Right lobe of liver (tissue), 6 donors: Measurements from ENCODE around the gene DLX3. TPM values are rescaled to one million over a fixed set of nuclear protein-coding genes. Genes with fewer than 3 reads are reported as not detected.
A peak's percentile ranks its signal among the peaks of the same experiment; 100 is the strongest.

Experiments used
- ATAC-seq, 4 donors: fragments of 200-7000 bp; cut with Tn5 transposase; one replicate each; pipeline ENCODE4 v1.9.1; 2020; ENCODE audit warnings: mild to moderate bottlenecking in 4 of 4, moderate library complexity in 4 of 4
- DNase-seq, 3 donors: peaks; one replicate each; pipeline ENCODE4 v3.0.0-alpha.2; 2020
- H3K27ac ChIP-seq, 3 donors: fragments of 200-600 bp; one replicate each; pipeline ENCODE4 v1.8.0; 2022
- H3K27me3 ChIP-seq, 2 donors: fragments of 200-600 bp; one replicate each; pipeline ENCODE4 v1.8.0; 2022
- H3K36me3 ChIP-seq, 4 donors: fragments of 200-600 bp; sonication (generic) in 1 of 4; one replicate each; pipeline versions ENCODE4 v1.5.1 to v1.8.0; 2017 to 2022; ENCODE audit warnings: control low read depth in 1 of 4
- H3K4me1 ChIP-seq, 4 donors: fragments of 200-600 bp; sonication (generic) in 1 of 4; one replicate each; pipeline versions ENCODE4 v1.5.1 to v1.8.0; 2017 to 2022; ENCODE audit warnings: control low read depth in 1 of 4
- H3K4me3 ChIP-seq, 3 donors: fragments of 200-600 bp; one replicate each; pipeline ENCODE4 v1.8.0; 2022
- H3K9me3 ChIP-seq, 4 donors: fragments of 200-600 bp; sonication (generic) in 1 of 4; one replicate each; pipeline versions ENCODE4 v1.5.1 to v1.8.0; 2017 to 2022; ENCODE audit warnings: control low read depth in 1 of 4
- POLR2A ChIP-seq: fragments of 450-650 bp; IDR thresholded peaks from one replicate; pipeline ENCODE4 v1.6.1; 2017; ENCODE audit warnings: antibody characterized with exemption, mild to moderate bottlenecking
- WGBS: methylation state at CpG from one replicate; pipeline ENCODE4 v1.1.6; 2018; ENCODE audit warnings: low coverage, low lambda C conversion rate; ENCODE audit not compliant: insufficient coverage; ENCODE audit errors: missing lambda C conversion rate; 5-methylcytosine and 5-hydroxymethylcytosine counted together
- intact Hi-C, 2 donors: fragments of 100-400 bp; cut with DNase I; formaldehyde crosslinking; loops; one replicate each; pipeline versions ENCODE4 v1.11.2 to v1.14.1; 2022
- total RNA-seq, 6 experiments: library from RNA; depleted of rRNA in 2 of 6; stranded (reverse); fragments of >200 nt in 2 of 6; fragmentation: NEBNext Ultra II Directional in 3 of 6; extraction: Animal tissue kit (Norgen Biotek cat#: 25700) in 3 of 6; gene quantifications; one replicate each; pipeline versions ENCODE4 v1.1.0 to v1.2.4, GENCODE V29; 2016 to 2023
- TF ChIP-seq, protein P1 (sequence below), 4 donors: fragments of 200-600 bp in 3 of 4; fragments of 450-650 bp in 1 of 4; IDR thresholded peaks; one replicate each; pipeline versions ENCODE4 v1.5.1 to v1.8.0; 2016 to 2022; ENCODE audit warnings: antibody characterized with exemption in 4 of 4, mild to moderate bottlenecking in 2 of 4
- donor health status: DM: no; HTN: yes; CAD: no.
- donor health status: DM: no; HTN: no; CAD: no.
- donor health status: DM: no; HTN: no; CAD: no.
- donor health status: DM: no; HTN: yes; CAD: no.
- donor health status: DM: no; HTN: yes; CAD: no.

Gene DLX3
- total RNA-seq, 6 experiments from 2014 or later: not detected

DNA sequence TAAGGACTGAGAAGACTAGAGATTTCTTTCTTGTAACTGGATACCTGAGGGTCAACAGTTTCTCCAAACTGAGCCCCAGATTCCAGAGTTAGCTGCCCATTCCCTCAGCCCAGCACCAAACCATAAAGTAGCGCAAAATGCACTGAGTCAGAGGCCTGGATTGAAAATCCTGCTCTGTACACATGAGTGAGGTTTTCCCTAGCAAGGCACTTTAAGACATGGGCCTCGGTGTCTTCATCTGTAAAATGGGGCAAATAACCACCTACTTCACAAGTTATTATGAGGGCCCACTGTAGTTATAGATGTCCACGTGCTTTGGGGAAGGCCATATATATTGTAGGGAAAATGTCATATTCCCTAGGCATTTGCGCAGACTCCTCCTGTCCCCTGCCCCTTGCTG lies 36.3 kb downstream of the DLX3 start:
- no peak for ATAC-seq
- TF ChIP-seq, protein P1, sequence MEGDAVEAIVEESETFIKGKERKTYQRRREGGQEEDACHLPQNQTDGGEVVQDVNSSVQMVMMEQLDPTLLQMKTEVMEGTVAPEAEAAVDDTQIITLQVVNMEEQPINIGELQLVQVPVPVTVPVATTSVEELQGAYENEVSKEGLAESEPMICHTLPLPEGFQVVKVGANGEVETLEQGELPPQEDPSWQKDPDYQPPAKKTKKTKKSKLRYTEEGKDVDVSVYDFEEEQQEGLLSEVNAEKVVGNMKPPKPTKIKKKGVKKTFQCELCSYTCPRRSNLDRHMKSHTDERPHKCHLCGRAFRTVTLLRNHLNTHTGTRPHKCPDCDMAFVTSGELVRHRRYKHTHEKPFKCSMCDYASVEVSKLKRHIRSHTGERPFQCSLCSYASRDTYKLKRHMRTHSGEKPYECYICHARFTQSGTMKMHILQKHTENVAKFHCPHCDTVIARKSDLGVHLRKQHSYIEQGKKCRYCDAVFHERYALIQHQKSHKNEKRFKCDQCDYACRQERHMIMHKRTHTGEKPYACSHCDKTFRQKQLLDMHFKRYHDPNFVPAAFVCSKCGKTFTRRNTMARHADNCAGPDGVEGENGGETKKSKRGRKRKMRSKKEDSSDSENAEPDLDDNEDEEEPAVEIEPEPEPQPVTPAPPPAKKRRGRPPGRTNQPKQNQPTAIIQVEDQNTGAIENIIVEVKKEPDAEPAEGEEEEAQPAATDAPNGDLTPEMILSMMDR (IDR thresholded peaks at IDR 0.05): no peak
- no peak for TF ChIP-seq POLR2A

DNA sequence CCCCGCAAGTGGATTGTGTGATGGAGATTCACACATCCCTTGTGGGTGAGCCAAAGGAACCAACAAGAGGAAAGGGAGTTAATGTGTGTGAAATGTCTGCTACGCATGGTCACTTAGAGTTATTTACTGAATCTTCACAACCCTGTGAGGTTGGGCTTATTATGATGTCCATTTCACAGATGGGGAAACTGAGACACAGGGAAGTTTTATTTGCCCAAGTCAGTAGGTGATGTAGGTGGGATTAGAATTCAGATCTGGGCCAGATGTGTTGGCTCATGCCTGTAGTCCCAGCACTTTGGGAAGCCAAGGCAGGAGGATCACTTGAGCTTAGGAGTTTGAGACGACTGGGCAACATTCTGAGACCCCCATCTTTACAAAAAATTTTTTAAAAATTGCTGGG lies 37.7 kb downstream of the DLX3 start:
- Histone ChIP-seq H3K27me3 (no peaks in the 10 kb centered on the region), H3K4me3 (no peak overlapping the region), H3K27ac (no peak overlapping the region), H3K36me3 (no peaks in the 10 kb centered on the region), H3K9me3 (no peaks in the 10 kb centered on the region), H3K4me1 (no peaks in the 10 kb centered on the region)
- DNase-seq (no peak), ATAC-seq (no peak)
- intact Hi-C loops: no loop called here
- WGBS: 66% methylated on average over 3 of the region's 3 CpGs
- no peak for TF ChIP-seq POLR2A

More for the DNA sequence above, 36.3 kb downstream of the DLX3 start:
- H3K9me3 ChIP-seq: no peaks in the 10 kb centered on the region
- WGBS: 89% methylated on average over 3 of the region's 4 CpGs
- no peak overlapping the region for H3K4me3 ChIP-seq
- H3K27me3 ChIP-seq: peaks cover 0 to 8% of the 10 kb centered on the region in 2 donors
- no peaks in the 10 kb centered on the region for H3K36me3 ChIP-seq
- H3K27ac ChIP-seq: no peak overlapping the region
- no peaks in the 10 kb centered on the region for H3K4me1 ChIP-seq
- DNase-seq: no peak
- intact Hi-C loops: no loop called here

DNA sequence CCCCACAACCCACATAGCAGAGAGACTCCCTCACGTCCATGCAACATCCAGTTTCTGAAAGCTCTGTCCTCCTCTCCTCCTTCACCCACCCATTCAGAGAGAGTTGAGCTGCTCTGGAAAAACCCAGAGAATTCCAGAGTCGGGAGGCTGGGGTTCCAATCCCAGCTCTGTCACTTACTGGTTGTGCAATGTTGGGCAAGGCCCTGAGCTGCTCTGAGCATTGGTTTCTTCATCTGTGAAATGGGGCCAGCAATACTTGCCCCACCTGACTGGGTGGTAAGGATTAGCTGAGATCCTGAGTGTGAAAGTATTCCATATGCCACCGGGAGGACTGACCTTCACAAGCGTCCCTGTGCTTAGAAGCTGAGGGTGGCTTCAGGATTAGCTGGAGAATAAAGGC lies 38.2 kb downstream of the DLX3 start:
- Histone ChIP-seq H3K27me3 (no peaks in the 10 kb centered on the region), H3K27ac (no peak overlapping the region), H3K9me3 (no peaks in the 10 kb centered on the region), H3K36me3 (no peaks in the 10 kb centered on the region), H3K4me3 (no peak overlapping the region), H3K4me1 (no peaks in the 10 kb centered on the region)
- ATAC-seq (no peak), DNase-seq (no peak)
- intact Hi-C loops: no loop called here
- 60% methylated on average over 2 of the region's 4 CpGs for WGBS
- no peak for TF ChIP-seq POLR2A
- TF ChIP-seq, protein P1 (IDR thresholded peaks at IDR 0.05): no peak

DNA sequence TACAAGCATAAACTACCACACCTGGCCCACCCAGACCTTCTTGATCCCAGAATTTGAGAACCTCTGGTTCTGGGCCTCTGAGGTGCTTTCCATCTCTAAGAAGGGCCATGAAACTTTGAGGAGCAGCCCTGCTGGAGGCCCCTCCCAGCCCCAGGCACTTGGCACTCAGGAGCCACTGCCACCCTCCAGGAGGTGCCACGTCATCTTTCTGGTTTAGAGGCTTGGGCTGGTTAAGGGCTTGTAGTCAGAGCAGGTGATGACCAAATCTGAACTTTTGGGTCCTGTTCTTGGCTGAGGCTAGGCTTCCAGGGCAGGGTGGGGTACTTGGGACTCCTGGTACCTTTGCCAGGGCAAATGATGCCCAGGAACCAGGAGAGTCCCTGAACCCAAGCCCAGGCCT lies 39.9 kb downstream of the DLX3 start:
- Histone ChIP-seq H3K4me1 (no peaks in the 10 kb centered on the region), H3K36me3 (no peaks in the 10 kb centered on the region), H3K9me3 (no peaks in the 10 kb centered on the region), H3K4me3 (no peak overlapping the region), H3K27me3 (no peaks in the 10 kb centered on the region), H3K27ac (no peak overlapping the region)
- no peak for ATAC-seq
- WGBS: 40% methylated on average over 1 of the region's 1 CpG
- no peak for DNase-seq
- intact Hi-C loops: no loop called here
- TF ChIP-seq POLR2A: no peak
- TF ChIP-seq, protein P1 (IDR thresholded peaks at IDR 0.05): no peak

- ATAC-seq: peak in 3 of 4 donors; percentile 8 to 65 (median 53)
- TF ChIP-seq, protein P1 (IDR thresholded peaks at IDR 0.05): no peak
- TF ChIP-seq POLR2A: no peak
- Histone ChIP-seq H3K27me3 (no peaks in the 10 kb centered on the region), H3K27ac (no peak overlapping the region), H3K9me3 (no peaks in the 10 kb centered on the region), H3K36me3 (no peaks in the 10 kb centered on the region), H3K4me1 (no peaks in the 10 kb centered on the region), H3K4me3 (no peak overlapping the region)
- 21% methylated on average over 4 of the region's 8 CpGs for WGBS
- no peak for DNase-seq
- intact Hi-C loops: no loop called here
These were observed 42.0 kb downstream of the DLX3 start for GRCh38 chr17:49952912-49953497.
